Activated CD8-positive, alpha-beta memory T cell treated with anti-CD3 and anti-CD28 coated beads for 24 hours (primary cell): Measurements from ENCODE around the gene AUTS2.

Experiments used
- DNase-seq: peaks from one replicate; pipeline ENCODE4 v3.0.0-alpha.2; 2020

Gene AUTS2

GRCh38 chr7:70696201-70696754, 1098.0 kb downstream of the AUTS2 start:
- DNase-seq: no peak

GRCh38 chr7:70698219-70698832, 1100.1 kb downstream of the AUTS2 start:
- no peak for DNase-seq

- DNase-seq: no peak
These were observed 1101.0 kb downstream of the AUTS2 start for GRCh38 chr7:70699271-70699670.

GRCh38 chr7:70700055-70700940, 1102.0 kb downstream of the AUTS2 start:
- no peak for DNase-seq

GRCh38 chr7:70700941-70701425, 1102.7 kb downstream of the AUTS2 start:
- no peak for DNase-seq

- no peak for DNase-seq
These were observed 1103.2 kb downstream of the AUTS2 start for GRCh38 chr7:70701477-70701876.

- DNase-seq: no peak
These were observed 1103.7 kb downstream of the AUTS2 start for GRCh38 chr7:70701991-70702390.

- no peak for DNase-seq
These were observed 1105.5 kb downstream of the AUTS2 start for GRCh38 chr7:70703785-70704184.

- DNase-seq: no peak
These were observed 1106.6 kb downstream of the AUTS2 start for GRCh38 chr7:70704831-70705346.

- no peak for DNase-seq
These were observed 1107.9 kb downstream of the AUTS2 start for GRCh38 chr7:70706204-70706603.

- no peak for DNase-seq
These were observed 1108.4 kb downstream of the AUTS2 start for GRCh38 chr7:70706698-70707097.

- DNase-seq: no peak
These were observed 1109.6 kb downstream of the AUTS2 start for GRCh38 chr7:70707823-70708243.

GRCh38 chr7:70710011-70710480, 1111.8 kb downstream of the AUTS2 start:
- DNase-seq: no peak

- DNase-seq: no peak
These were observed 1112.4 kb downstream of the AUTS2 start for GRCh38 chr7:70710651-70711050.

GRCh38 chr7:70711452-70711851, 1113.2 kb downstream of the AUTS2 start:
- DNase-seq: no peak

GRCh38 chr7:70712942-70713341, 1114.7 kb downstream of the AUTS2 start:
- DNase-seq: no peak

- DNase-seq: no peak
These were observed 1116.3 kb downstream of the AUTS2 start for GRCh38 chr7:70714506-70715038.

- DNase-seq: no peak
These were observed 1119.5 kb downstream of the AUTS2 start for GRCh38 chr7:70717553-70718329.

GRCh38 chr7:70719125-70719524, 1120.8 kb downstream of the AUTS2 start:
- DNase-seq: no peak

- DNase-seq: no peak
These were observed 1122.1 kb downstream of the AUTS2 start for GRCh38 chr7:70720191-70720873.

GRCh38 chr7:70721500-70721899, 1123.2 kb downstream of the AUTS2 start:
- no peak for DNase-seq

- no peak for DNase-seq
These were observed 1125.1 kb downstream of the AUTS2 start for GRCh38 chr7:70723339-70723738.
